KMS-11 (cell line): ENCODE data around the gene PAN3.
"Not testable (repeated sequence)": the region's sequence is repeated elsewhere in the genome, so short reads cannot be mapped to it uniquely, and the experiment has no call there.

Source experiments
- H2AFZ ChIP-seq: fragments of 200-600 bp; sonication (generic); 2 replicates; pipeline ENCODE4 v1.6.1; 2016; ENCODE audit warnings: antibody characterized with exemption, mixed run types, low read depth
- H3K27ac ChIP-seq: fragments of 200-600 bp; sonication (generic); 2 replicates; pipeline ENCODE4 v1.6.1; 2016; ENCODE audit warnings: mild to moderate bottlenecking, mixed run types
- H3K27me3 ChIP-seq: fragments of 200-600 bp; sonication (generic); 2 replicates; pipeline ENCODE4 v1.6.1; 2017; ENCODE audit warnings: mild to moderate bottlenecking, low read depth, mixed run types, moderate library complexity; ENCODE audit not compliant: insufficient read depth
- H3K36me3 ChIP-seq: fragments of 200-600 bp; sonication (generic); 2 replicates; pipeline ENCODE4 v1.6.1; 2017; ENCODE audit warnings: mild to moderate bottlenecking, mixed run types; ENCODE audit not compliant: insufficient read depth
- H3K4me1 ChIP-seq: fragments of 200-600 bp; sonication (generic); 2 replicates; pipeline ENCODE4 v1.6.1; 2016; ENCODE audit warnings: mild to moderate bottlenecking, low read depth, mixed run types; ENCODE audit not compliant: poor library complexity, severe bottlenecking
- H3K4me2 ChIP-seq: fragments of 200-600 bp; sonication (generic); 2 replicates; pipeline ENCODE4 v1.7.0; 2016; ENCODE audit warnings: mild to moderate bottlenecking, mixed run types
- H3K4me3 ChIP-seq: fragments of 200-600 bp; sonication (generic); IDR thresholded peaks from 2 replicates; pipeline ENCODE4 v1.6.1; 2017; ENCODE audit warnings: low read depth, low read length, mixed read lengths; ENCODE audit not compliant: insufficient read depth
- H3K79me2 ChIP-seq: fragments of 200-600 bp; sonication (generic); 2 replicates; pipeline ENCODE4 v1.6.1; 2016; ENCODE audit warnings: low read depth, mixed run types; ENCODE audit not compliant: insufficient read depth
- H3K9ac ChIP-seq: fragments of 200-600 bp; sonication (generic); 2 replicates; pipeline ENCODE4 v1.6.1; 2016; ENCODE audit warnings: mild to moderate bottlenecking, mixed run types
- H4K20me1 ChIP-seq: fragments of 200-600 bp; sonication (generic); 2 replicates; pipeline ENCODE4 v1.6.1; 2016; ENCODE audit warnings: mild to moderate bottlenecking, mixed run types; ENCODE audit not compliant: insufficient read depth
- TF ChIP-seq, protein P1 (sequence below): fragments of 200-600 bp; sonication (generic); conservative IDR thresholded peaks from 2 replicates; pipeline ENCODE4 v1.6.1; 2017; ENCODE audit warnings: low read depth, mild to moderate bottlenecking, antibody characterized with exemption, low read length, moderate library complexity, mixed read lengths

Gene PAN3

DNA sequence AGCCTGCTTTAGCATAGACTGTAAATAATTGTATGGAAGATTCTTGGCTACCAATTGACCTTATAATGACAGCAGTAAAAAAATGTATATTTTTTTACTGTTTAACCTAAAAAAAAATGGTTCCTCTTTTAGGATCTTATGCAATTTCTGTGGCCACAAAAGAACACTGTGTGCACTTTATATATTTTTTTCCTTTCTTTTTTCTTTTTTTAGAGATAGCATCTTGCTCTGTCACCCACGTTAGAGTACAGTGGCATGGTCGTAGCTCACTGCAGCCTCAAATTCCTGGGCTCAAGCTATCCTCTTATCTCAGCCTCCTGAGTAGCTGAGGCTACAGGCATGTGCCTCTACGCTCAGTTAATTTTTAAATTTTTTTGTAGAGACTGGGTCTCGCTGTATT, 44.0 kb upstream of the PAN3 start:
- no peaks in the 10 kb centered on the region for H4K20me1 ChIP-seq
- H3K9ac ChIP-seq, result no peak overlapping the region
- no peaks in the 10 kb centered on the region for H3K4me1 ChIP-seq
- H3K36me3 ChIP-seq, result no peaks in the 10 kb centered on the region
- no peaks in the 10 kb centered on the region for H3K79me2 ChIP-seq
- H3K27me3 ChIP-seq, result no peaks in the 10 kb centered on the region
- no peak overlapping the region for H2AFZ ChIP-seq
- no peak overlapping the region for H3K4me3 ChIP-seq
- H3K4me2 ChIP-seq, result no peak overlapping the region
- TF ChIP-seq, protein P1, sequence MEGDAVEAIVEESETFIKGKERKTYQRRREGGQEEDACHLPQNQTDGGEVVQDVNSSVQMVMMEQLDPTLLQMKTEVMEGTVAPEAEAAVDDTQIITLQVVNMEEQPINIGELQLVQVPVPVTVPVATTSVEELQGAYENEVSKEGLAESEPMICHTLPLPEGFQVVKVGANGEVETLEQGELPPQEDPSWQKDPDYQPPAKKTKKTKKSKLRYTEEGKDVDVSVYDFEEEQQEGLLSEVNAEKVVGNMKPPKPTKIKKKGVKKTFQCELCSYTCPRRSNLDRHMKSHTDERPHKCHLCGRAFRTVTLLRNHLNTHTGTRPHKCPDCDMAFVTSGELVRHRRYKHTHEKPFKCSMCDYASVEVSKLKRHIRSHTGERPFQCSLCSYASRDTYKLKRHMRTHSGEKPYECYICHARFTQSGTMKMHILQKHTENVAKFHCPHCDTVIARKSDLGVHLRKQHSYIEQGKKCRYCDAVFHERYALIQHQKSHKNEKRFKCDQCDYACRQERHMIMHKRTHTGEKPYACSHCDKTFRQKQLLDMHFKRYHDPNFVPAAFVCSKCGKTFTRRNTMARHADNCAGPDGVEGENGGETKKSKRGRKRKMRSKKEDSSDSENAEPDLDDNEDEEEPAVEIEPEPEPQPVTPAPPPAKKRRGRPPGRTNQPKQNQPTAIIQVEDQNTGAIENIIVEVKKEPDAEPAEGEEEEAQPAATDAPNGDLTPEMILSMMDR, result no peak
- no peak overlapping the region for H3K27ac ChIP-seq

GRCh38 chr13:28097503-28097902, 40.8 kb upstream of the PAN3 start:
- TF ChIP-seq, protein P1, result no peak
- no peaks in the 10 kb centered on the region for H3K27me3 ChIP-seq
- no peak overlapping the region for H3K4me3 ChIP-seq
- H3K79me2 ChIP-seq, result no peaks in the 10 kb centered on the region
- H4K20me1 ChIP-seq, result no peaks in the 10 kb centered on the region
- H3K27ac ChIP-seq, result no peak overlapping the region
- no peak overlapping the region for H2AFZ ChIP-seq
- no peak overlapping the region for H3K4me2 ChIP-seq
- no peaks in the 10 kb centered on the region for H3K4me1 ChIP-seq
- H3K9ac ChIP-seq, result no peak overlapping the region
- H3K36me3 ChIP-seq, result no peaks in the 10 kb centered on the region

DNA sequence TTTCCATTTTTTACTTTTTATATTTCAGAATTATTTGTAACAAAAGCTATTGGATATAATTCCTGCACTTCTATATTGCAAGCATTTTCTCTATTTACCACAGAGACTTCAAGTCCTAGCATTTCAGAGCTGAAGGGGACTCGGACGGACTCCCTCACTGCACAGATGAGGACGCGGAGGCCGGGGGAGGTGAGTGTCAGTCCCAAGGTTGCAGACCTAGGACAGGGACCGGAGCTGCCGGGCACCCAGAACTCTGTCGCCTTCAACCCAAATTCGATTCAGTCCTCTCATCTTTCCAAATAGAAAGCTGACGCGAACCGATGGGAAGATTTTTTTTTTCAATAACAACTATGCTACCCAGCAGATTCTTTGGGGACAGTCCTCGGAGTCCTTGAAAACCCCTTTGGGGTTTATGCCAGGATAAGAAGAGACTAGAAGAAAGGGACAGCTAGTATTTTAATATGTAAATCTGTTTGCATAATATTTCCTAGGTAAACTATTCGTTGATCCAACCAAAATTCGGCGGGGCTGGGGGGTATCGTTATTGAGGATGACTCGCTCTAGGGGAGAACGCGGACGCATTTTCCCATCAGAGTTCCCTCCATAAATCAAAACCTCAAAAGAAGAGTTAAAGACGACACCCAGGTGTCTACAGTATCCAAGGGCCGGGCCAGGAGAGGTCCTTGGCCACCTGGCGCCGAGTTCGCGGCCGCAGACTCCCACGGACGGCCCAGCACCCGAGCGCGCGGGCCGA, 38.8 kb upstream of the PAN3 start:
- Histone ChIP-seq H3K4me3 (no peak overlapping the region), H3K27me3 (no peaks in the 10 kb centered on the region), H3K4me2 (no peak overlapping the region), H3K36me3 (no peaks in the 10 kb centered on the region), H4K20me1 (no peaks in the 10 kb centered on the region), H3K27ac (no peak overlapping the region), H3K9ac (no peak overlapping the region), H3K4me1 (no peaks in the 10 kb centered on the region), H3K79me2 (no peaks in the 10 kb centered on the region), H2AFZ (no peak overlapping the region)
- TF ChIP-seq, protein P1, result no peak

DNA sequence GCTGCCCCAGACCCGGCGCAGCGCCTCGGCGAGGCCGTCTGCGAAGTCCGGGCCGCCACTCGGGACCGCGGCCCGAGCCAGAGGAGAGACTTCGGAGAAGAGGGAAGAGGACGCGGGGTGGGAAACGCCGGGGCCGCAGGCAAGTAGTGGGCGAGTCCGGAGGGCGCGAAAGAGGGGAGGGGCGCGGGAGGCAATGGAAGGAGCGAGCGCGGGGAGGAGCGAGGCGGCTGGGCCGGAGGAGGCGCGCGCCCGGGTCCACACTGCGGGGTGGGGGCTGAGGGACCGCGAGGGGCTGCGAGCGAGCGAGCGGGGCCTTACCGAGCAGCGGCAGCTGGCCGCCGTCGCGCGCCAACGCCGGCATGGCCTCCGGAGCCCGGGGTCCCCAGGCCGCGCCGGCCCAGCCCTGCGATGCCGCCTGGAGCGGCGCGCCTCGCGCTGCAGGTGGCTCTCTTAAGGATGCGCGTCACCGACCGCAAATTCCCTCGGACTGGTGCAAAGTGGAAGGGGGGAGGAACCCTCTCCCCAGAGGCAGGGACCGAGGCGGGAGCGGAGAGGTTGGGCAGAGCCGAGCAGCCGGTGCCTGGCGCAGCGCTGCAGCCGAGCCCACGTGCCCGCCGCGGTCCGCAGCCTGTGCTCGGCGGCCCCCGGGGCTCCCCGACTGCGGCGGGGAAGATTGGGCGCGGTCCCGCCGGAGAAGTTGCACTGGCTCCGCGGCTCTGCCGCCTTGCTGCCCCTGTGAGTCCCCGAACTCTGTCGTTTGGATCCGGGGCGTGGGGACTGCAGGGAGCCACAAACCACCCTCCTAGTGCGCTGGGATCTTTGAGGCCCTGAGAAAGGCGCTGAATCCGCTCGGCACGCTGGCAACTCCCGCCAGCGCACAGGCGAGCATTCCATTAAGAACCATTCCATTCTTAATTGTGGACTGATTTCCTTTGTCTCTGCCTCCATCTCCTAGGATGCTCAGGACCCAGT, 37.9 kb upstream of the PAN3 start, which contains the start of gene FLT3:
Gene FLT3 (minus strand): TSS at position 427 of the 972 bp plus-strand sequence. CDS start 66 bp downstream, at position 361.
- Histone ChIP-seq H3K4me1 (no peaks in the 10 kb centered on the region), H3K79me2 (no peaks in the 10 kb centered on the region), H4K20me1 (no peaks in the 10 kb centered on the region), H3K4me3 (no peak within 1 kb of the TSS), H2AFZ (peak within 1 kb of the TSS; percentile 41; the same call in 1 of the 2 replicates), H3K4me2 (peak within 1 kb of the TSS; percentile 21; the same call in 1 of the 2 replicates), H3K27me3 (no peaks in the 10 kb centered on the region), H3K36me3 (no peaks in the 10 kb centered on the region), H3K27ac (no peak within 1 kb of the TSS), H3K9ac (no peak within 1 kb of the TSS)
- TF ChIP-seq, protein P1, result no peak

DNA sequence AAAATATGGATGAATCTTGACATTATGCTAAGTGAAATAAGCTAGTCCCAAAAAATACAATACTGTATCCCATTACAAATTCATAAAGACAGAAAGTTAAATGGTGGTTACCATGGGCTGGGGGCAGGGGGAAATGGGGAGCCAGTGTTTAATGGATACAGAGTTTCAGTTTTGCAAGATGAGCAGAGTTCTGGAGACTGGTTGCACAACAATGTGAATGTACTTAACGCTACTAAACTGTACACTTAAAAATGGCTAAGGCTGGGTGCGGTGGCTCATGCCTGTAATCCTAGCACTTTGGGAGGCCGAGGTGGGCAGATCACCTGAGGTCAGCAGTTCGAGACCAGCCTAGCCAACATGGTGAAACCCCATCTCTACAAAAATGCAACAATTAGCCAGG, 36.5 kb upstream of the PAN3 start:
- not testable (repeated sequence) for H3K4me2 ChIP-seq, H3K36me3 ChIP-seq, H4K20me1 ChIP-seq, H3K4me3 ChIP-seq, H2AFZ ChIP-seq, H3K27ac ChIP-seq, H3K79me2 ChIP-seq, H3K27me3 ChIP-seq, H3K4me1 ChIP-seq, H3K9ac ChIP-seq
